ENCODE results near the gene ZBTB21. TPM values are rescaled to one million over a fixed set of nuclear protein-coding genes. Genes with fewer than 3 reads are reported as not detected.

ZBTB21 gene
- 16.8 TPM for total RNA-seq

GRCh38 chr21:42009831-42010506 lies at the start of gene ZBTB21:
TSS of gene ZBTB21 (minus strand) at chr21:42010360. CDS start at chr21:41994095, 16,265 bp downstream.

GRCh38 chr21:41953831-41954653 lies 56.1 kb downstream of the ZBTB21 start, which contains the start of gene C2CD2:
TSS of gene C2CD2 (minus strand) at chr21:41954018. CDS start at chr21:41953648, 370 bp downstream.

Other genes starting within 250 kb of the ZBTB21 start
- gene RIPK4, start 243.3 kb downstream of the ZBTB21 start, total RNA-seq: not detected
- 7.2 TPM for gene PRDM15, start 131.0 kb downstream of the ZBTB21 start, total RNA-seq
- gene C2CD2, start 56.3 kb downstream of the ZBTB21 start, total RNA-seq: 30.9 TPM
- gene UMODL1, start 61.0 kb upstream of the ZBTB21 start, total RNA-seq: not detected
- 23.5 TPM for gene ABCG1, start 208.8 kb upstream of the ZBTB21 start, total RNA-seq